Measurements from ENCODE around the gene SPATA6L. TPM values are rescaled to one million over a fixed set of nuclear protein-coding genes. Genes with fewer than 3 reads are reported as not detected.
A peak's percentile ranks its signal among the peaks of the same experiment; 100 is the strongest.

SPATA6L gene
- total RNA-seq, 1 experiment from 2014 or later, result 4.4 TPM

DNA sequence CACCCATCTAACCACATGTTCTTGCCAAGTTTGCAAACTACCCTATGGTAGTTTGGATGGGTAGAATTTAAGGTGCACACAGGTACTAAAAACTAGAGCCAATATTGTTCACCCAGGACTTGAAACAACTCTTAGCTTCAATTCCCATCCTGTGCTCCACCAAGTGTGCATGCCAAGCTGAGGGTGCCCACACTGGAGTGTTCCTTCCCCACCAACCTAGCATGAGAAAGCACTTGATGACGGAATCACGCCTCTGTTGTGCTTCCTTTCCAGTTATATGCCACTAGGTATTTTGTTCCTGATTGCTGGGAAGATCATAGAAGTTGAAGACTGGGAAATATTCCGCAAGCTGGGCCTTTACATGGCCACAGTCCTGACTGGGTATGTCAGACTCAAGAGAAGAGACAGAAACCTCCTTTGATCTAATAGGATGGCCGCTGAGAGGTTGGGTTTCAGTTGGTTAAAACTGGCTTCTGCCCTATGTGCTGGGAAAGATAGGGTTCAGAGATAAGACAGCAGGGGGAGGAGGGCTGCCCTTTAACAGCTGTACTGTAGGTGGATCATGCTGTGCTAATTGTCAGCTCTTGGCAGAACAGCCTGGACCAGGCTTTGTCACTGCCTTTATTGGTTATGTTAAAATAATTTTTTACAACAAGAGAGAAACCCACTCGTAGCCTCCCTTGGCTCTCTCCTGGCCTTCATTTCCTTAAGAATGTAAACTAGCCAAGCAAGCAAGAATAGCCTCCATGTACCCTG is 92.5 kb downstream of the SPATA6L start:
- no peak for DNase-seq (ENCODE audit: low read depth)
- in situ Hi-C loops (cut with HindIII; ENCODE audit: low pct_unique_long_range_greater_than_20kb, low sequenced_read_pairs), result no loop called here

DNA sequence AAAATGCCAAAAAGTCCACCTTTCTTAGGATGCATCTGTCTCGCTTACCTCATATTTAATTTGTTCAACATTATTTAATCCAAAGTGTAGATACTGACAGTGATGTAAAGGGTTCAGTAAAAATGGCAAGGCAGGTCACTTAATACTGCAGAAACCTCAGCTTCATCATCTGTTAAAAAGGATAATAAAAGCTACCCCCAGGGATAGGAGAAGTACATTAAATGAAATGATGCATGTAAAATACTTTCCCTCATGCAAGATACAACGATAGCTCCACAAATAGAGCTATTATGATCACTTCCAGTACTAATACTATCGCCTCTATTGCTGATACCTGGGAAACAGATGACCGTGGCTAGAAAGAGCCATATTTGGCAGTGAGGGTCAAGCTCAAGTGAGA is 93.1 kb downstream of the SPATA6L start:
- DNase-seq (ENCODE audit: low read depth), result no peak
- in situ Hi-C loops (cut with HindIII; ENCODE audit: low pct_unique_long_range_greater_than_20kb, low sequenced_read_pairs), result no loop called here

DNA sequence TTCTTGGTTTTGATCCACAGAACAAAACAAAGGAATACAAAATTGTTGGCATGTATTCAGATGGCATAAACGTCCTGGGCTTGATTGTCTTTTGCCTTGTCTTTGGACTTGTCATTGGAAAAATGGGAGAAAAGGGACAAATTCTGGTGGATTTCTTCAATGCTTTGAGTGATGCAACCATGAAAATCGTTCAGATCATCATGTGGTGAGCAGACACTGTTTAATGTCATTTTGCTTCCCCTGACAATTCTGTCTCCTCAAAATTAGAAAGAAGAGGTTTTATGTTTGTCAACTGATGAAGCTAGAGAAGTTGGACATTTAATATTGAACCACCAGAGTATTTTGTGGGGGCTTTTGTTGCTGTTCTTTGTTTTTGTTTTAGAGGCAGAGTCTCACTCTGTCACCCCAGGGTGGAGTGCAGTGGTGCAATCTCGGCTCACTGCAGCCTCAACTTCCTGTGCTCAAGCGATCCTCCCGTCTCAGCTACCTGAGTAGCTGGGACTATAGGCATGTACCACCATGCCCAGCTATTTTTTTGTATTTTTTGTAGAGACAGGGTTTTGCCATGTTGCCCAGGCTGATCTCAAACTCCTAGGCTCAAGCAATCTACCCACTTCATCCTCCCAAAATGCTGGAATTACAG is 94.0 kb downstream of the SPATA6L start:
- DNase-seq (ENCODE audit: low read depth), result no peak
- in situ Hi-C loops (cut with HindIII; ENCODE audit: low pct_unique_long_range_greater_than_20kb, low sequenced_read_pairs), result no loop called here

DNA sequence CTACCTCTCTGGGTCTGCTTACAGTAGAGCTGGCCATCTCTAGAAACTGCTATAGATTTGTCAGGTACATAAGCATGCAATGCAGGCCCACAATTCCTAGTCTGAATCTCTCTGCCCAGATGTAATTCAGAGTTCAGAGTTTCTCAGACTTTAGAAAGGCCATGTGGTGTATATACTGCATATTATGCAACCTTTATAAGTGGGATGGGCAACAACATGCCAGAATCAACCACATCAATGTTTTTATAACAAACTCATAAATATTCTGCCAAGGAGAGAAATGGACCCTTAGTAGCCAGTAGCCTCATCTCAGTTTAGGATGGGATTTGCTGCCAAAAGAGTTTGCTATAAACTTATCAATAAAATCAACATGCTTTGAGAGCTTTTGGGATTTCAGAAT is 97.2 kb downstream of the SPATA6L start:
- in situ Hi-C loops (cut with HindIII; ENCODE audit: low pct_unique_long_range_greater_than_20kb, low sequenced_read_pairs), result no loop called here
- DNase-seq (ENCODE audit: low read depth), result no peak

DNA sequence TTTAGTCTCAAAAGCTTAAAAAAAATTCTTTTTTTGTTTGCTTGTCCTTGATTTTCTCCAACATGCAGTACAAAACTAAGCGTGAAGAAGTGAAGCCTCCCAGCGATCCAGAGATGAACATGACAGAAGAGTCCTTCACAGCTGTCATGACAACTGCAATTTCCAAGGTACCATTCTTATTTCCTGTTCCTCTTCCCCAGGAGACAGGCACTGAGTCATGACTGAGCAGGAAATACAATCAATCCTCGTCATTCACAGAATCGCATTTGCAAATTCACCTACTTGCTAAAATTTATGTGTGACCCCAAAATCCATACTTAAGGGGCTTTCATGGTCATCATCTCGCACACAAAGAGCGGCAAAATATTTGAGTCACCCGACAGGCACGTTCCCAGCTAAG is 98.7 kb downstream of the SPATA6L start:
- in situ Hi-C loops (cut with HindIII; ENCODE audit: low pct_unique_long_range_greater_than_20kb, low sequenced_read_pairs), result no loop called here
- no peak for DNase-seq (ENCODE audit: low read depth)

DNA sequence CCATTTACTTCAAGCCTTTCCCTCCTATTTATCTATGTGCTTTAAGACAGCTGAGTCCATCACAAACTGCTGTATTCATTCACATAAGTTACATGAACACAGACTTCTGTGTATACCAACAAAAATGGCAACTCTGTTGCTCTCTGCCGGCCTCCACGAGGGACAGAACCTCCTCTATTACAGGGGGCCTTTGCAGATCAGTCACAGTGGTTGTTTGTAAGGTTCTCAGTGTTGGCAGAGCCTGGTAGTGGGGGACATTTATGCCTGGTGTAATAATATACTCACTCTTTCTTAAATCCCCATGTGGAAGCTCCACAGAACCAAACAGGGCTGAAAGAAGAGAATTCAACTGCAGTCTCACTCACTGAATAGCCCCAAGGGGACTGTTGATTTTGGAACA is 99.5 kb downstream of the SPATA6L start:
- no peak for DNase-seq (ENCODE audit: low read depth)
- in situ Hi-C loops (cut with HindIII; ENCODE audit: low pct_unique_long_range_greater_than_20kb, low sequenced_read_pairs), result no loop called here

DNA sequence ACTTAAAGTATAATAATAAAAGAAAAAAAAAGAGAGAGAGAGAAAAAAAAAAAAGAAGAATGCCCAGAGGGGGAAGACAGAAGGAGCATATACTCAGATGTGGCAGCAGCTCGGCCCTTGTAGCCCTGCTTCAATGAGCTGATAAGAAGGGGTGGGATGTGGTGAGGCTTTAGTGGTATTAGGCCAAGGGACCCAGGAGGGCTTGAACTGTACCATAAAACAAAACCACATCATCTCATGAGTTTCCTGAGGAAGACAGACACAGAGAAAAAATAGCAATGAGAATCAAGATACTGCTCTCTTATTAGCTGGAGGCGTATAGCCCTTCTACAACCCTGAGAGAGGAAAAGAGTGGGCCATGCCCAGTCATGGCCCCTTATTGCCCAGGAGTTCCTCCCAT is 103.2 kb downstream of the SPATA6L start:
- in situ Hi-C loops (cut with HindIII; ENCODE audit: low pct_unique_long_range_greater_than_20kb, low sequenced_read_pairs), result no loop called here
- no peak for DNase-seq (ENCODE audit: low read depth)

DNA sequence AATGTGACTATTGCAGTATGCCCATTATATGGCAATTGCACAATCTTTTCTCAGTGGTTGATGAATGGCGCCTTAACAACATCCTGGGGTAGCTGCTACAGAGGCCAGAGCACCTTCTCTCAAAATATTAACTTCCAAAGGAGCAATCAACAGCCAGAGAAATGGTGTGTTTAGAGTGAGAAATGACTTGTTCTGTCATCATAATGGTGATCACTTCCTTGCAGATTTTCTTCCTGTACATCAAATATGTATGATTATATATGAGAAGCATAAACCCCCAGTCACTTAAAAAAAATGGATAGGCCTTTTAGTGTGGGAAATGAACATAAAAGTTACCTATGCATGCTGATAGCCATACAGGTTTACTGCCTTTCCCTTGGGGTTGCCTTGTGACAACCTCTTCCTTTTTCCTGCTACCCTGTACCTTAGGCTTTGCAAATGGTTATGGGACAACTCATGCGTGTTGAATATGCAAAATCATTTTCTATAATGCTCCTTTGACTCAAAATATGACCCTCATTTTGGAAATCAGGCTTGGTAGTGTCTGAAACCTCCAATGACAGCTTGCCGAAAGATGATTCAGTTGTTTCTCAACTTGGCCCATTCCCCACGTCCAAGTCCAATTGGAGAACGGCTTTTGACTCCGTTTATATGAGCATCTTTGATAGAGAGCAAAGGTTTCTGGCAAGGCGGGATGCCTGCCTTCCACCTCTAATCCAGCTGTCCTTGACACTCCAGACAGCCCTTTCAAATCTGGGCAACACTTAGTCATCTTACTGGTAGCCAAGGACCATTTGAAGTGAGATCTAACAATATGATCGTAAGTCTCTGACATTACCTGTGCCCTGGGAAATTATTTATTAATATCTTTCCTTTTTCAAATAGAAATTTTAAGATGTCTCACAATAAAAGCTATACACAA is 106.8 kb downstream of the SPATA6L start:
- in situ Hi-C loops (cut with HindIII; ENCODE audit: low pct_unique_long_range_greater_than_20kb, low sequenced_read_pairs), result no loop called here
- DNase-seq (ENCODE audit: low read depth), result no peak

DNA sequence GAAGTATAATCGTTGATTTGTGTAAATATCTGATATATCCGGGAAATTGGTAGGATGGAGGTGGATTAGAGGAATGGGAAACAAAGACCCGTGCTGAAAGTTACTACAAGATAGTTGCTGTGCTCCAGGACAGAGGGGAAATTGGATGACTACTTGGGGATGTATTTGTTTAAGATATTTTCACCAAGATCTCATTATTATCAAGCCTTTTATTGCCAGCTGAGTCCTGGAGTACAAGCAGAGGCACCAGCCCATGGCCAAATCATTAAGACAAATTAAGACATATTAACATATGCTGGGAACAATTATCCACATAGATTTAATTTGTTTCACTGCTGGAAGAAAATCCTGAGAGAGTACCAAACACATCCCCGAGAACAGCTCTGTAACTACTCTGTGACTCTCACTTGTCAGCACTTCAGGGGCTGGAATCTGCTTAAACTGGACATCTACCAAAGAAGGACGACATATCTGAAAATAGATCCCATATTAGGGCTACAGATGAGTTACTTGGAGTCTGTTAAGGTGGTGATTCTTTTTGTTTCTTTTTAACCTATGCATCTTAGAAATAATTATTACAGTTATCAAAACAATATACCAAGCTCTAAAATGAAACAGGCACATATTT is 107.8 kb downstream of the SPATA6L start:
- no peak for DNase-seq (ENCODE audit: low read depth)
- in situ Hi-C loops (cut with HindIII; ENCODE audit: low pct_unique_long_range_greater_than_20kb, low sequenced_read_pairs), result no loop called here

DNA sequence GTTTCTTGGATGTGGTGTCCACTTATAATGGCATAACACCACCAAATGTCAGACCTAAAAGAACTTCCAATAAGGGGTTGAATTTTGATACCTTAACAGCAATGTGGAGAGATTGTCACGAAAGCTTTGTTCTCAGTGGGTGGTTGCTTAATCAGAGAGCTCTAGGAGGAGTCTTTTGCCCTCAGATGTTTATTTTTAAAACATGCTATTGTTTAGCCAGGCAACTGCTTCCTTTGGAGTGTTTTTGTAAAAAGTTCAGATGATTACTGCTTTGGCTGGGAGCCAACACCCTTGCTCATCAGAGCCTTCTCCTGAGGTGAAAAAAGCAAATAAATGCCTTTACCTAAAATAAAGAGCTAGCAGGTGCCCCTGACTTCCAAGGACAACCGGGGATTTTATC is 111.0 kb downstream of the SPATA6L start:
- in situ Hi-C loops (cut with HindIII; ENCODE audit: low pct_unique_long_range_greater_than_20kb, low sequenced_read_pairs), result no loop called here
- DNase-seq (ENCODE audit: low read depth), result peak; percentile 77

DNA sequence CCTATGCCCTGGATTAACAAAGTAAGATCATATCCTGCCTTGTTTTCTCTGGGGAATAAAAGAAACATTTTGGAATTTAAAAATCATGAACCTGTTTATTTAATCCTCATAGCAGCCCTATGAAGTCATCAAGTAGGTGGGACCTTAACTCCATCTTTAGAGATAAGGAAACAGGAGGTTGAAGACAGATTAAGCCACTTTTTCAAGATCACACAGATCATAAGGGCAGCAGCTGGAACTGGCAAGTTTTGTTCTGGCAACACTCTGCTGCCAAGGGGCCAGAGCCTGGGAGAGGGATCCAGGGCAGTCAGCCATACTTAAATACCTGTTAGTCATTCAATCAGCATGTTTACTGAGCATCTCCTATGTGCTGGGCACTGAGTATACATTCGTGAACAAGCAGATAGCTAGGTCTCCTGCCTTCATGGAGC is 112.3 kb downstream of the SPATA6L start:
- peak; percentile 62 for DNase-seq (ENCODE audit: low read depth)
- in situ Hi-C loops (cut with HindIII; ENCODE audit: low pct_unique_long_range_greater_than_20kb, low sequenced_read_pairs), result no loop called here

DNA sequence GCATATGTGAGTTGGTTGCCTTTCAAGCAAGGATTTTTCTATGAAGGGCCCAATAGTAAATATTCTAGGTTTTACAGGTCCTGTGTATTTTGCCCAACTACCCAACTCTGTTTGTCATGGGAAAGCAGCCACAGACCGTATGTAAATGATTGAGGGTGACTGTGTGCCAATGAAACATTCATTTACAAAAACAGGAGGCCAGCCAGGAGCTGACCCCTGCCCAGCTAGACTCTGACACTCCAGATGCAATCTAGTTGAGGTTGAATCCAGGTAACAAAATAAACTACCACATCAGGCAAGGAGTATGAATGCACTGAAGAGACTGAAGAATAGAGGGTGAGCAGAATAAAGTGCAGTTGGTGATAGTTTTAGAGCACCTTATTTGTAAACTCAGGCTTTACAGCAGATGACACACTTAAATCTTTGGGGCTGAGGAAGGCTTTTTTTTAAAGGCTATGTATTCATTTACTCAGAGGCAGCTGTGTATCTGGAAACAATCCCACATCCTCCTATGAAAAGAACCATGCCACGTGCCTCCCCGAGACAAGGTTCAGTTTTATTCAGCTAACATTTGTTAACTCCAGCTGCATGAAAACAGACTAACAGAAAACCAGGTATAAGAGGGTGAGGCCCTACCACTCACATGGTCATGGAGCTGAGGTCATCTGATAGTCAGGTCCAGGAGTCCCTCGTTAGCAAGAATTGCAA is 115.3 kb downstream of the SPATA6L start:
- in situ Hi-C loops (cut with HindIII; ENCODE audit: low pct_unique_long_range_greater_than_20kb, low sequenced_read_pairs), result no loop called here
- DNase-seq (ENCODE audit: low read depth), result no peak

DNA sequence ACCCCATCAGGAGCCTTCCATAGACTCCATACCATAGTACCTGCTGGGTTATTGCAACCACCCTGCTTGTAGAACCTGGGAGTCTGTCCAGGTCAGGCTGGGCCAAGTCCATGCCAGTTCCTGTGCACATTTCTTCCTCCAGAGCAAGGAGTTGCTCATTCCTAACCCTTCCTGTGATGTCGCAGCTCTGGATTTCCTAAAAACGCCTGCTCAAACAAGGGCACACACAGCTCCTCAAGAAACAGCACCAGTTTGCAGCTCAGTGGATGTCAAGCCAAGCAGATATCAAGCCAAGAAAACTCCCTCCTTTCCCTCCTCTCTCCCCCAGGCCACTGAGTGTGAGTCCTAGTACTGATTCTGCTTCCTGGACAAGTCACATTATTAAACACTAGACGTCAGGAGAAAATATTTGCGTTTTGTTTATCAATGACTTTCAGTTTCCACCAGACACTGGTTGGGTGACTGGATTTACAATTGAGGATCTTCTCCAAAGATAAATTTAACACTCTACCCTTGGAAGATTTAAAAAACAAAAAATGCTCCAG is 116.5 kb downstream of the SPATA6L start:
- in situ Hi-C loops (cut with HindIII; ENCODE audit: low pct_unique_long_range_greater_than_20kb, low sequenced_read_pairs), result no loop called here
- no peak for DNase-seq (ENCODE audit: low read depth)

DNA sequence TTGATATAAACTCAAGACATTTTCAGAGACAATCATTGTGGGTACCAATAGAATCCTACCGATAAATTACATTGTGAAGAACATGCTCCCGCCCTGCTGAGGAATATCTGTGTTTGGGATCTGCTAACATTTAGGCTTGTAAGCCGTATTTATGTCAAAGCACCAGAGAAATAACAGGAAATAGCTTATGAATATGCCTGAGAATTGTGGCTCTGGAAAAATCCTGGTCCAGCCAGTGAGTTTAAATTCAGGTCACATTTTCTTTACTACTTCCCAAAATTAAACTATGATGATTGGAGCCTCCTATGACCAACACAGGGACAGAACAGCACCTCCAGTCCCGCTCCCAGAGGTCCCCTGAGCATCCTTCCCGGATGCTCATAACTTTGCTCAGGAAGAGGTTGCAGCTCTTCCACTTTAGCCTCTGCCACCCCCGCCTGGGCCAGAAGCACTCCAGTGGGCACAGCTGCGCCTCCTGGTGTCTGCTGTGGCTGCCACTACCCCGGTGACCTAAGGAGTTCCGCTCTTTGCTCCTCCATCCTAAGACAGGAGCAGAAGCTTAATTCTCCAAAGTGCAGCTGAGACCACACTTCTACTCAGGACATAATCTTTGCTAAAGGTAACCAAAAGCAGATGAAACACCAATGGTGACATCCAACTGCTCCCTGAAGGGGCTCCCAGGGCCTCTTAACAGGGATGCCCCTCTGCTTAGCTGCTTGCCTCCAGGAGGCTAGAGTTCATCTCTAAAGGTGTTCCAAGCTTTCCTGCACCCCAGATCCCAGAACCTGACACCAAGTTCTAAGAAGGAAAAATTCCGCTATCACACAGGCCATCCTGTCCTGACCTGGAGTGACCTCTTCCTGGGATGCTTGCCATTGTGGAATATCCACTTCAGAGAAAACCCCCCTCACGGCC is 117.2 kb downstream of the SPATA6L start:
- DNase-seq (ENCODE audit: low read depth), result no peak

More for the DNA sequence above, 117.2 kb downstream of the SPATA6L start:
- in situ Hi-C loops (cut with HindIII; ENCODE audit: low pct_unique_long_range_greater_than_20kb, low sequenced_read_pairs), result no loop called here

All from Caki2 (cell line).